ENCODE data around the gene GALNT18. TPM values are rescaled to one million over a fixed set of nuclear protein-coding genes. Genes with fewer than 3 reads are reported as not detected.
"Not testable (repeated sequence)": the region's sequence is repeated elsewhere in the genome, so short reads cannot be mapped to it uniquely, and the experiment has no call there.

Gene GALNT18
- total and polyA plus RNA-seq, 2 donors, result 21.6 to 33.2 TPM

GRCh38 chr11:11370962-11371303 is 250.9 kb downstream of the GALNT18 start:
- no peak for DNase-seq (ENCODE audit: extremely low spot score)
- H3K4me3 ChIP-seq (ENCODE audit: low read depth, low read length), result no peak overlapping the region
- no peaks in the 10 kb centered on the region for H3K36me3 ChIP-seq (ENCODE audit: insufficient read depth)
- 80% methylated on average over 6 of the region's 6 CpGs for whole genome bisulfite sequencing
- H3K4me1 ChIP-seq (ENCODE audit: insufficient read depth), result no peaks in the 10 kb centered on the region
- no peak overlapping the region for H3K27ac ChIP-seq (ENCODE audit: low read depth)

DNA sequence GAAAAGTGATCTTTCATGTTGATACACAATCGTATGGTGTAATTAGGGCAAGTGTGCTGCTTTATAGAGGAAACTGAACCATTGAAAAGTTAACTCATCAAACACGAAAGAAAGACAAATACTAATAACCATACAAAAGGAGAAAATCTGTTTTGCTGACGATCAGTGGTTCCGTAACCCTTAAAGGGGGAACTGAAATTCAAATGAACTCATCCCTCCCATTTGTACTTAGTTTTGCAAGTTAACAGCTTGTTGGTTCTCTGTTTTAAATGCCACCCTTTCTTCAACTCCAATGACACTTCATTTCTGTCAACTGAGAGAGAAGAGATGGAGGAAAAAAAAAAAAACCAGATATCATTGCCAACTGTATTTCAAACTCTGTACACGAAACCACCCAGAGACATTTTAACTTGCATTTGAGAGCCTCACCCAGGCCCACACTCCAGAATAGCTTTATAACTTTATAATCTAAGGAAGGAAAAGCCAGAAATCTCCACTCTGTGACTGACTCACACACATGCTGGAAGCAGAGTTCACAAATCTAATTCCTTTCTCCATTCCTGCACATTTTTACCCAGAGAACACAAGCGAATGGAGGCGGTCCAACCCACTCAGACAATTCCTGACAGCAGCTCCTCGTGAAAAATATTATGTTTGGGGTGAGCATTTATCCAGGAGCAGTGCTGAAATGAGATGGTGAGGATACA is 251.4 kb downstream of the GALNT18 start:
- no peak overlapping the region for H3K4me3 ChIP-seq (ENCODE audit: low read depth, low read length)
- WGBS, result 74% methylated on average over 8 of the region's 8 CpGs
- H3K27ac ChIP-seq (ENCODE audit: low read depth), result no peak overlapping the region
- no peaks in the 10 kb centered on the region for H3K4me1 ChIP-seq (ENCODE audit: insufficient read depth)
- no peaks in the 10 kb centered on the region for H3K36me3 ChIP-seq (ENCODE audit: insufficient read depth)
- no peak for DNase-seq (ENCODE audit: extremely low spot score)

DNA sequence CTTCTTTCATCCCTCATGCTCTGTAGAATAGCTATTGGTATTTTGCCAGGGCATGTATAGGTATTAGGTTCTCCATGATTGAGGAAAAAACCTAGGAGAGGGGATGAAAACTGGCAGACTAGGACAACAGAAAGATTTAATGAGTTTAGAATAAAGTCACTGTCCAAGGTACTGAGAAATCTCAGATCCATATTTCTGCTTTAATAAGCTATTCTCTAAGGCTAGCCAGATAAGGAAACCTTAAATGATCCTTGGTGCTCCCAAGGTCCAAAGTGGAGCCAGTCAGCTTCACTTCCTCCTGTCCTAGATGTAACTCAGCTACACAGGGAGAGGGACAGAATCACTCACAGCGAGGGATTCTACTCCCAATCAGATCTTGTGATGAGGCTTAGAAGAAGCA is 255.0 kb downstream of the GALNT18 start:
- DNase-seq (ENCODE audit: extremely low spot score), result no peak
- Histone ChIP-seq H3K27ac (ENCODE audit: low read depth) (no peak overlapping the region), H3K36me3 (ENCODE audit: insufficient read depth) (no peaks in the 10 kb centered on the region), H3K4me1 (ENCODE audit: insufficient read depth) (no peaks in the 10 kb centered on the region), H3K4me3 (ENCODE audit: low read depth, low read length) (no peak overlapping the region)
- WGBS, result 96% methylated on average over 1 of the region's 1 CpG

DNA sequence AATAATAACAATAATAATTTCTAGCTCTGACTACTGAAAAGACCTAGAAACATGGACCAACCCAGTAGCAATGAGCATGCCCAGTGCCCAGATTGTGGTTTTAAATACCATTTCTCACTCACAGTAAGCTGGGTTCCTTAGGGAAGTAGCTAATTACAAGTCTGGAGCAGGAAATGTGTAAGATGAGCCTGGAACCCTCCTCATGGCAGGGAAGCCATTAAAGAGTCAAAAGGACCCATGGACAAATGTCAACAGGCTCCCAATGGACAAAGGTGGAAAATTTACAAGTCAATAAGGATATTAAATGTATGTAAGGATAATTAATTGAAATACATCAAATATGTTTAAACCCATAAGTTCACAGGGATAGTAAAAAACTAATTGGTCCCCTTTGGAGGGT is 258.1 kb downstream of the GALNT18 start:
- Histone ChIP-seq H3K4me1 (ENCODE audit: insufficient read depth) (no peaks in the 10 kb centered on the region), H3K4me3 (ENCODE audit: low read depth, low read length) (no peak overlapping the region), H3K36me3 (ENCODE audit: insufficient read depth) (no peaks in the 10 kb centered on the region), H3K27ac (ENCODE audit: low read depth) (no peak overlapping the region)
- no peak for DNase-seq (ENCODE audit: extremely low spot score)

- no peak overlapping the region for H3K4me3 ChIP-seq (ENCODE audit: low read depth, low read length)
- DNase-seq (ENCODE audit: extremely low spot score), result no peak
- H3K27ac ChIP-seq (ENCODE audit: low read depth), result no peak overlapping the region
- no peaks in the 10 kb centered on the region for H3K36me3 ChIP-seq (ENCODE audit: insufficient read depth)
- no peaks in the 10 kb centered on the region for H3K4me1 ChIP-seq (ENCODE audit: insufficient read depth)
- WGBS, result 86% methylated on average over 3 of the region's 3 CpGs
These were observed 262.2 kb downstream of the GALNT18 start for GRCh38 chr11:11359611-11360010.

GRCh38 chr11:11356842-11357241 is 265.0 kb downstream of the GALNT18 start:
- Histone ChIP-seq H3K4me3 (ENCODE audit: low read depth, low read length) (no peak overlapping the region), H3K36me3 (ENCODE audit: insufficient read depth) (no peaks in the 10 kb centered on the region), H3K27ac (ENCODE audit: low read depth) (no peak overlapping the region), H3K4me1 (ENCODE audit: insufficient read depth) (no peaks in the 10 kb centered on the region)
- no peak for DNase-seq (ENCODE audit: extremely low spot score)
- 89% methylated on average over 9 of the region's 9 CpGs for WGBS

DNA sequence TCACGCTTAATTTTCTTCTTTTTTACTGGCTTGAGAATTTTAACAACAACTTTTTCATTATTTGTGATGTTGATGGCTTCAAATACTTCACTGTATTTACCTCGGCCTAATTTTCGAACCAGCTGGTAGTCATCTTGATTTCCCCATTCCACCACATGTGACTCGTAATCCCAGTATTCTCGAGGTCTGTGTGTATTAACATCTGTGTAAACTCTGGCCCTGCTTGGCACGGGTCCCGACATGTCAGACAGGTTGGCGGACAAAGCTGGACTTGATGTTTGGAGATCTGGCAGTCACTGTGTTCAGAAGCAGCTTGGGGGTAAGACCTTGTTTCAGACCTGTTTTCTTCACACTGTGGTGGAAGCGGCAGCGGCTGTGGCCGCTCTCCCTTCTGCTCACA is 268.9 kb downstream of the GALNT18 start, which contains the start of gene CSNK2A3:
Gene CSNK2A3, minus strand, starts transcription at position 373 of the 400 bp plus-strand sequence. Its CDS starts 131 bp downstream, at position 242.
- not testable (repeated sequence) for H3K4me3 ChIP-seq (ENCODE audit: low read depth, low read length); H3K36me3 ChIP-seq (ENCODE audit: insufficient read depth); H3K4me1 ChIP-seq (ENCODE audit: insufficient read depth); DNase-seq (ENCODE audit: extremely low spot score); H3K27ac ChIP-seq (ENCODE audit: low read depth)
- WGBS, result 66% methylated on average over 11 of the region's 11 CpGs

DNA sequence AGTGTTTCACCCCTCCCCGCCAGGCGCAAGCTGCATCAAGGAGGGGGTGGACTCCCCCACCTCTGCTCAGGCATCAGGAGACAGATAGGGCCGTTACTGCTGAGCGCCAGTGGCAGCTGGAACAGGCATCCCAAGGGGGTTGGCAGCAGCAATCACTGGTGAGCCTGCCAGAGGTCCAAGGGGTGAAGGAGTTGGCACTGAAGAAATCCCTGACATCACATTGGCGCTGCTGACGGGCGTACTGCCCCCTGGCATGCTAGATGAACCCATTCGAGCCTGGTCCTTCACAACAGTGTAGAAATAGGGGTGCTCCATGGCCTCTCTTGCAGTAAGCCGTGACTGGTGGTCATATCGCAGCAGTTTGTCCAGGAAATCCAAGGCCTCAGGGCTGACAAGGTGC is 270.0 kb downstream of the GALNT18 start:
- not testable (repeated sequence) for H3K4me3 ChIP-seq (ENCODE audit: low read depth, low read length); DNase-seq (ENCODE audit: extremely low spot score)
- 84% methylated on average over 8 of the region's 10 CpGs for WGBS

GRCh38 chr11:11351042-11351586 is 270.7 kb downstream of the GALNT18 start:
- DNase-seq (ENCODE audit: extremely low spot score), result no peak
- Histone ChIP-seq H3K4me3 (ENCODE audit: low read depth, low read length) (no peak overlapping the region), H3K27ac (ENCODE audit: low read depth) (no peak overlapping the region), H3K36me3 (ENCODE audit: insufficient read depth) (no peaks in the 10 kb centered on the region), H3K4me1 (ENCODE audit: insufficient read depth) (no peaks in the 10 kb centered on the region)
- WGBS, result 93% methylated on average over 4 of the region's 4 CpGs

More for the DNA sequence above, 270.0 kb downstream of the GALNT18 start:
- H3K27ac ChIP-seq (ENCODE audit: low read depth); H3K36me3 ChIP-seq (ENCODE audit: insufficient read depth); H3K4me1 ChIP-seq (ENCODE audit: insufficient read depth): not testable (repeated sequence)

GRCh38 chr11:11349870-11350337 is 271.9 kb downstream of the GALNT18 start:
- peak; percentile 78 for DNase-seq (ENCODE audit: extremely low spot score)
- WGBS, result 23% methylated on average over 1 of the region's 1 CpG
- H3K27ac ChIP-seq (ENCODE audit: low read depth), result no peak overlapping the region
- H3K4me1 ChIP-seq (ENCODE audit: insufficient read depth), result no peaks in the 10 kb centered on the region
- no peak overlapping the region for H3K4me3 ChIP-seq (ENCODE audit: low read depth, low read length)
- no peaks in the 10 kb centered on the region for H3K36me3 ChIP-seq (ENCODE audit: insufficient read depth)

DNA sequence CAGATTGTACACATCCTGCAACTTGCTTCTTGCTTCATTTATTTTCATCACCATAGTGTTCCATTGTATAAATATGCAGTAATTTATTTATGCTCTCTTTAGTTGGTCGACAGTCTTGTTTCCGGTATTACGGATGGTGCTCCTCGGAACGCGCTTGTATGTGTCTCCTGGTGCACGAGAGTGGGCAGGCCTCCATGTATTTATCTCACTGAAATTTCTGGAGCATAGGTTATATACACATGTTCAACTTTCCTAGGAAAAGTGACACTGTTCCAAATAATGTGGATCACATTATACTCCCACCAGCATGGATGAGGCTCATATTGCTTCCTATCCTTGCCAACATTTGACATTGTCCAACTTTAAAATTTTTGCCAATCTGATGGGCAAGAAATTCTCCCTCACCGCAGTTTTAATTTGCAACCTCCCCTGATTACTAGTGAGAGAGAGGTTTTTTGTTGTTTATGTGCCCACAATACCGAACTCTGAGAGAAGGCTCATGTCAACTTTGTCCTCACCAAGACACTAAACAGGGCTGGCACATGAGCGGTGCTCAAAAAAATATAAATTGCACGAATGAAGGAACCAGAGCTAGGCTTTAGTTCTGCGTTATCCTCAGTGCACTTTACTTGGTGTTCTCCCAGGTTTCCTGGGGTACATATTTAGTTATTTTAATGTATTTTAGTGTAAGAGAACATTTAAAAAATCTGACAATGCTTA is 272.5 kb downstream of the GALNT18 start:
- Histone ChIP-seq H3K27ac (ENCODE audit: low read depth) (no peak overlapping the region), H3K36me3 (ENCODE audit: insufficient read depth) (no peaks in the 10 kb centered on the region), H3K4me1 (ENCODE audit: insufficient read depth) (no peaks in the 10 kb centered on the region), H3K4me3 (ENCODE audit: low read depth, low read length) (no peak overlapping the region)
- 30% methylated on average over 12 of the region's 12 CpGs for WGBS
- peak; percentile 71 for DNase-seq (ENCODE audit: extremely low spot score)

DNA sequence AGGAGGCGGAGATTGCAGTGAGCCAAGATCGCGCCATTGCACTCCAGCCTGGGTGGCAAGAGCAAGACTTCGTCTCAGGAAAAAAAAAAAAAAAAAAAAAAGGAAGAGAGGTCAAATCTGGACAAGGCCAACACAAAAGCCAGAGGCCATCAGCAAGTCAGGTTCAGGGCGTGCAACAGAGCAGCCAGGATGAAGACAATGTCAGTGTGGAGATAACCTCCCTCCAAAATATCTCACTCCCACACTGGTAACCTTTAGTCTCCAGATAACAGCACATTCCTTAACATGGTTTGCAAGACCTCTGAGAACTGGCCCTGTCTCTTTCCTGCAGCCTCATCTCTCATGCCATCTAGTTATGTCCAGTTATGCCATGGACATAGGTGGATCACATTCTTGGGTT is 273.5 kb downstream of the GALNT18 start:
- no peaks in the 10 kb centered on the region for H3K36me3 ChIP-seq (ENCODE audit: insufficient read depth)
- H3K27ac ChIP-seq (ENCODE audit: low read depth), result no peak overlapping the region
- DNase-seq (ENCODE audit: extremely low spot score), result no peak
- H3K4me3 ChIP-seq (ENCODE audit: low read depth, low read length), result no peak overlapping the region
- H3K4me1 ChIP-seq (ENCODE audit: insufficient read depth), result no peaks in the 10 kb centered on the region
- WGBS, result 80% methylated on average over 5 of the region's 5 CpGs

DNA sequence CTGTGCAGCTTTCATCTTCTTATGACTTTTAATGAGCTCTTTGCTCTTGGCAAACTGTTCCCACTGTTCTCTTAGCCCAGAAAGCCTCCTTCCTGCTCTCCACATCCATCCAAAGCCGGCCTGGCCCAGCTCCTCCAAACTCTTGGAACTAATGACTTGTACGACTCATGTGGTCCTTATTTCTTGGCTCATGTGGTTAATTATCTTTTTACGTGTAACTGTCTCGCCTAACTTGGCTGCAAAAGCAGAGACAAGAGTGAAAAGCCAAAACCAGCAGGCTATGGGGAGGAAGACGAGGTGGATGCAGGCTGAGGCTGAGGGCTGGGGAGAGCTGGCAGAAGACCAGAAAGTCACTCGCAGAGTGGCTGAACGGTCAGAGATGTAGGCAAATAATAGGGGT is 274.2 kb downstream of the GALNT18 start:
- Histone ChIP-seq H3K27ac (ENCODE audit: low read depth) (no peak overlapping the region), H3K4me1 (ENCODE audit: insufficient read depth) (no peaks in the 10 kb centered on the region), H3K36me3 (ENCODE audit: insufficient read depth) (no peaks in the 10 kb centered on the region), H3K4me3 (ENCODE audit: low read depth, low read length) (no peak overlapping the region)
- DNase-seq (ENCODE audit: extremely low spot score), result peak; percentile 17
- WGBS, result 25% methylated on average over 7 of the region's 7 CpGs

DNA sequence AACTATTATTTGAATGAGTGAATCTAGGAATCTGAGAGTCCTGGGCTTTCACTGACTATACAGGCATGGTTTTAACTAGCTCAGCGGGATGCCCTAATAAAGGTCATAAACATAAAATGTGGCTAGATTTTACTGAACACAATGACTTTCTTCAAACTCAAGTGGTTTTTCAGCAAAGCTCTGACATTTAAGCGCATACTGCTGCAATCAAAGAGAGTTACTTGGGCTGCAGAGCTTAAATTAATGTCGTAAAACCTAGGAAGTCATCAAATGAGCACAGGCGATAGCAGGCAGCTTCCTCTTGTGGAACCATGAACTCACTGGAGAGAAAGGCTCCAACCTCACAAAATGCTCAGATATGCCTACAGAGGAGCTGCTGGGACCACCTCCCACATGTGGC is 275.5 kb downstream of the GALNT18 start:
- Histone ChIP-seq H3K4me1 (ENCODE audit: insufficient read depth) (no peaks in the 10 kb centered on the region), H3K36me3 (ENCODE audit: insufficient read depth) (no peaks in the 10 kb centered on the region), H3K27ac (ENCODE audit: low read depth) (no peak overlapping the region), H3K4me3 (ENCODE audit: low read depth, low read length) (no peak overlapping the region)
- 88% methylated on average over 4 of the region's 4 CpGs for WGBS
- no peak for DNase-seq (ENCODE audit: extremely low spot score)

Data from urinary bladder (tissue), 4 donors.